ENCODE measurements around the gene HTR1D.
"Not testable (repeated sequence)": the region's sequence is repeated elsewhere in the genome, so short reads cannot be mapped to it uniquely, and the experiment has no call there.

HTR1D gene

DNA sequence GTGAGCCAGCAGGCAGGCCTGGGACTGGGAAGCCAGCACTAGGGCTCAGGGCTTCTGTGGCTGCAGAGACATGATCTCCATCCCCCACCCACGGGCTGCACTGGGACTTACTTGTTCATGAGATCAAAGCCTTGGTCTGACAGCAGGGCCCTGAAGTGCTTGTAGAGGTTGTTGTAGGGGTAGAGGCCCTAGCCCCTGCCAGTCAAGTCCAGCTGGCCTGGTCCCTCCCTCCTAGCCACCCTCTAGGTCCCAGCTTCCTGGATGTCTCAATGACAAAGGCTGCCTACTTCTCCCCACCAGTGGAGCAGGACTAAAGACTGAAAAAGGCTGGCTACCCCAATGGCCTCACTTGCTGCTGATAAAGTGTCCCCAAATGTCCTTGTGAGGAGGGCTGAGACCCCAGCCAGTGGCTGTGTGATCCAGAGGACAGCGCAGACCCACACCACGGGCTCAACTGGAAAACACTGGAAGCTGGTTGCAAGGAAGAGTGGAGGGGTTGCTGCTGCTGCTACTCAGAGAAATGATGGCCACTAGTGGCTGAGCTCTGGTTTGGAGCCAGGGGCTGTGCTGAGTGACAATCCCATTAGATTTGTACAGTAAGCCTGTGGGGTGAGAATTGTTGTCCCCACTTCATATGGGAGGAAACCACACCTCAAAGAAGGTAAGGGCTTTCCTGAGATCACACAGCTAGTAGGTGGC lies 1.4 kb downstream of the HTR1D start:
- no peak for DNase-seq

DNA sequence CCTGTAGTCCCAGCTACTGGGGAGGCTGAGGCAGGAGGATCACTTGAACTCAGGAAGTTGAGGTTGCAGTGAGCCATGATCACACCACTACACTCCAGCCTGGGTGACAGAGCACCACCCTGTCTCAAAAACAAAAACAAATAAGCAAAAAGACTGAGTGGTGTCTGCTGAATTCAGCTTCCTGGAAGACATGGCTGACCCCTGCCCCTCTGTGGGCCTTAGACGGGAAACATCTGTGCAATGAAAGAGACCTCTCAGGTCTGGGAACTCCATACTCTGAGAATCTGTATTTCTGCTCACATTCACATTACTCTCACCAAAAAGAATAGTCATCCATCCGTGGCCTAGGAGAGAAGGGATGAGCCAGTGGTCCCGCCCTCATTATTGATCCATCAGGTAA lies 2.0 kb downstream of the HTR1D start:
- no peak for DNase-seq

DNA sequence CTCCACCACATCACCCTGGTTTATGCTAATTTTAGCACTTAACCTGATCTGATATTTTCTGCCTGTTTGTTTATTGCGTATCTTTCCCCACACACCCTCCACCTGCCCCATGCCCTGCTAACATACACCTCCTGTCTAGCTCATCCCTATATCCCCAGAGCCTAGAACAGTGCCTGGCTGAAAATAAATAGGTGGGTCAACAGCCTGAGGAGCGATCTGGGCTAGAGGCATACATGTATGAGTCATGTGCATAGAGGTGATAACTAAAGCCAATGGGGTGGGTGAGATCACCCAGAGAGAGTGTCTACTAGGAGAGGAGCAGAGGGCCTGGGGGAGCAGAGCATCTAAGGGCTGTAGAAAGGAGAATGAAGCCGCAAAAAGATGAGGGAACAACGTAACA lies 2.7 kb downstream of the HTR1D start:
- DNase-seq, result no peak

DNA sequence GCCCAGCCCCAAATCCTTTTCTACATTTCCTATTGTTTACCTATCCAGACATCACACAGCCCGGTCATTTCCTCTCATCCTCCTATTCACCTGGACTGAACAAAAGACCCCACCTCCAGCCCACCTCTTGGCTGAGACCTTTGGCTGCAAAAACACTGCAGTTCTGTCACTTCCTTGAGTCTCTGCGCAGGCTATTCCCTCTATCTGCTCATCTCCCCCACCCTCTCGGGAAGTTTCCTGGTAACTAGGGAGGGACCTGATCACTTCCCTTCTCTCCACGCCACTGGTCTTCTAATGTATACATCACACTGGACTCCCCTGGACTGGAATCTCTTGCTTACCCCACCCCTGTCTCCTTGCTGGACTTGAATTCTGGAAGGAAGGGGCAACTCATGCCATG lies 5.3 kb downstream of the HTR1D start:
- DNase-seq, result no peak

DNA sequence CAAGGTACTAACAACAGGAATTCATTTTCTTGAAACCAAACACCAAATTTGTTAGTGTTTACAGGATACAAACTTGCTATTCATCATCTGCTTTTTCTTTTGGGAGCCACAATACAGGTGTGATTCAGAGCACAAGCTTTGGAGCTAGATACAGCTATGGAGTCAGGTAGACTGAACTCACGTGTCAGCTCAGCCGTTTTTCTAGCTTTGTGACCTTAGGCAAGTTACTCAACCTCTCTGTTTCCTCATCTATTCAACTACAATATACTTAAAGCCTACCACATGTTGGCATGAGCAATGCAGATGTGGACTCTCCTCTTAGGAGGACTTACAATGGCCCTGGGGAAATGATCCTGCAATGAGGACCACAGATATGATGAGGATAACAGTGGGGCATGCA lies 6.3 kb downstream of the HTR1D start:
- no peak for DNase-seq

DNA sequence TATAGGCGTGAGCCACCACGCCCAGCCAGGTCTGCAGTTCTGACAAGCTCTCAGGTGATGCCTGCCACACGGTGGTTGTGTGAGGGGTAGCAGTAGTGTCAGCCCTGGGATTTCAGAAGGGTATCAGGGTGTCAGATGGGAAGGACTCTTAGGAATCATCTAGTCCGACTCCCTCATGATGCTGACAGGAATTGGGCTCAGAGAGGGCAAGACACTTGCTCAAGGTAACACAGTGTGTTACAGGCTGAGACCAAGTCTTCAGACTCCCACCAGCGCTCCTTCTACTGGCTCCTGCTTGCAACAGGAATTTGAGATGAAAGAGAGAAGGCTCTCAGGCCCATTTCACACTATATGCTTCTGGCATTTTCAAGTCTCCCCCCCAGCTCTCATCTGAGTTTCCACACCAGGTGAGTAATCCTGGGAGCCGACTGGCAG lies 6.9 kb downstream of the HTR1D start:
- DNase-seq, result no peak

DNA sequence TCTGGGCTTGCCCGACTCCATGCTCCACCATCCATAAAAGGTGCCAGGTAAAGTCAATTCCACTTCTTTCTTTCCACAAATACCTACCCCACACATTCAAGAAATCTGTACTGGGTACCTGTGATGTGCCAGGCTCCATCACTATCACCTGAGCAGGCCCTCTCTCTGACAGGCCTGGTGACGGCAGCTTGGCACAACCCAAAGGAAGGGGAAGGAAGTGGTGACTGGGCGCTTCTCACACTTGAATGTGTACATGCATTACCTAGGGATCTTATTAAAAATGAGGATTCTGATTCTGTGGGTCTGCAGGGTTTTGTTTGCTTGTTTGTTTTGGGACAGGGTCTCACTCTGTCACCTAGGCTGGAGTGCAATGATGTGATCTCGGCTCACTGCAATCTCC lies 7.5 kb downstream of the HTR1D start:
- DNase-seq, result no peak

DNA sequence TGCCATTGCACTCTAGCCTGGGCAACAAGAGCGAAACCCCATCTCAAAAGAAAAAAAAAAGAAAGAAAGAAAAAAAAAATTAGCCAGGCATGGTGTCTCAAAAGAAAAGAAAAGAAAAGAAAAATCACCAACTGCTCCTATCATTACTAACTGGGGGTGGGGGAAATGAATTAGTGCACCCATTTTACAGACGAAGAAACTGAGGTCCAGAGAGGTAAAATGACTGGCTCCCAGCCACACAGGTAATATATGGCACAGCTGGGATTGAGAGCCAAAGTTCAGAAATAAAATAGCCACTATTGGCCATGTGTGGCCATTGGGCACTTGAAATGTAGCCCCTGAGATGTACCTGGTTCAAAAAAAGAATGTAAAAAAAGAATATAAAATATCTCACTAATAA lies 8.8 kb downstream of the HTR1D start:
- no peak for DNase-seq

DNA sequence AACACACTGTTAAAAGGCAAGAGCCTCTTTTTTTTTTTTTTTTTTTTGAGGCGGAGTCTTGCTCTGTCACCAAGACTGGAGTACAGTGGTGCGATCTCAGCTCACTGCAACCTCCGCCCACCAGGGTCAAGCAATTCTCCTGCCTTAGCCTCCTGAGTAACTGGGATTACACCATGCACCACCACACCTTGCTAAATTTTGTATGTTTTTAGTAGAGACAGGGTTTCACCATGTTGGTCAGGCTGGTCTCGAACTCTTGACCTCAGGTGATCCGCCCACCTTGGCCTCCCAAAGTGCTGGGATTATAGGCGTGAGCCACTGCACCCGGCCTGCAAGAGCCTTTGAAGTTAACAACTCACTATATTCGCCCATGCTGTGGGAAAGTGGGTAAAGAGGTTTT lies 9.6 kb downstream of the HTR1D start:
- not testable (repeated sequence) for DNase-seq

DNA sequence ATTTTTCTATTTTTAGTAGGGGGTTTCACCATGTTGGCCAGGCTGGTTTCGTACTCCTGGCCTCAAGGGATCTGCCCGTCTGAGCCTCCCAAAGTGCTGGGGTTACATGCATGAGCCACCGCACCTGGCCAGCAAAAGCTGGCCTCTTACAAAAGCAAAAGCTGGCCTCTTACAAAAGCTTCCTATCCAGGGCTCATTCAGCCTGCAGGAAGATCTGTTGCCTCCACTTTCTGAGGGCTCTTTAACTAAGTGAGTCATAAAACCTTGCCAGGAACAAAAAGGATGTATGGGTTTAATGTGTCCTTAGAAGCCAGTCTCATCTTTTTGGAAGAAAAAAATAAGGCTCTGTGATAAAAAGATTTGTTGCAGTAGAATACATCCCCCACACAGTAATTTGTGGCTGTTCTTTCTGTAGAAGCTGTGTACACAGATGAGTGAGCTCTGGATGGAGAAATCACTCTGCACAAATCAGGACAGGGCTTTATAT lies 15.0 kb downstream of the HTR1D start:
- no peak for DNase-seq

DNA sequence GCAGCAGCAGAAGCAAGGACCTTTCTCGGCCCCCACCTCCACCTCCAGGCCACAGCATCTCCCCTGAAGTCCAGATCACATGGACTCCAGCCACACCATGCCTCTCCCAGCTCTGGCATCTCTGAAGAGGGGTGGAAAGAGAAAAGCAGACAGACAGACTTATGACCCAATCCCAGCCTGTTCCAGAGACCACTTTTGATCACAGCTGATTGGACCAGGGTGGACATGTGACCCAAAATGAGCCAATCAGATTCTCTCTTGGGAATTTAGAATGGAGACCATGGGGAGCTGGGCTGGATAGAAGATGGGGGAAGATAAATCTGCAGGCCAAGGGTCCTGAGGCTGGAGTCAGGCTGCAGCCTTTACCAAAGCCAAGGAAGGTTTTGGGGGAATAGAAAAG lies 16.4 kb downstream of the HTR1D start:
- DNase-seq, result no peak

DNA sequence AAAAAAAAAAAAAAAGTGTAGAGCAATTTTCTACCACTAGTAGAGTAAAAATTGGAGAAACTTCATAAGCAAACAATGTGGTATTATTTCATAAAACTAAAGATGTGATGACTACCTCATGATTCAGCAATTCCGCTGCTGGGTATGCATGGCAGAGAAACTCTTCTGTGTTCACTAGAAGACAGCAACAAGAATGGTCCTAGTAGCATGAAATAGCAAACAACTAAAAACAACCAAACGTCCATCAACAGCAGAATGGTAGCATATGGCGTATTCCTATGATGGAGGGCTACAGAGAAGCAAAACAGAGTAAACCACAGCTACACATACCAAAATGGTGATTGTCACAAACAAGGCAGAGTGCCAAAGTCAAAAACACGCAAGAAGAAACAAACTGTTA lies 18.9 kb downstream of the HTR1D start:
- no peak for DNase-seq

DNA sequence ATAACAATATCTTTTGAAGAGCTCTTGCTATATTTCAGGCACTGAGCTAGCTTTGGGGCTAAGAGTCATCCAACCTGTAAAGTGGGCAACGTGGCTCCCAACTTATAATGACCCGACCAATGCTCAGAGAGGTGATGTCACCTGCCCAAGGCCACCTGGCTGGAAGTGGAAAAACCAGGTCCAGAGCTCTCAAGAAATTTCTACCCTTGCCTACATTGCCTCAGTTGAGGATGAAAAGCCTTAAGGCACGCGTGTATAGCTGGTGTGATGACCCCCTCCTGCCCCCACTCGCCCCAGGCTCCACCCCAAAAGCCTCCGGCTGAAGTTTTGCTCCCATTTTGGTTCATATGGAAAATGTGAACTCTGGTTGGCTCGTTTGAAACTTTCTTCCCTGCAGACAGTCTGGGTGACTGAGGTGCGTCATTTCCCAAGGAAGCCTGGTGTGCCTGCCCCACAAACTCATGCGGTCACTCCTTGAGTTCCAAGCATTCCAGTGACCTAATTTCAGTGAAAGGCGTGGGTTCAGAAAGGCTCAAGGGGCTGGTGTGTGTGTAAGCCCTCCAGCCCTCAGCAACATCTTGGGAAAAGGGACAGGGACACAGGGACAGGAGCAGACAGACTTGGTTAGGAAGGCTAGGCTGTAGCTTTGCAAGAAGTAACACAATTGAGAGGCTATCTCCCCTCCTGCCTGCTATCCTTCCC lies 20.5 kb downstream of the HTR1D start:
- no peak for DNase-seq

DNA sequence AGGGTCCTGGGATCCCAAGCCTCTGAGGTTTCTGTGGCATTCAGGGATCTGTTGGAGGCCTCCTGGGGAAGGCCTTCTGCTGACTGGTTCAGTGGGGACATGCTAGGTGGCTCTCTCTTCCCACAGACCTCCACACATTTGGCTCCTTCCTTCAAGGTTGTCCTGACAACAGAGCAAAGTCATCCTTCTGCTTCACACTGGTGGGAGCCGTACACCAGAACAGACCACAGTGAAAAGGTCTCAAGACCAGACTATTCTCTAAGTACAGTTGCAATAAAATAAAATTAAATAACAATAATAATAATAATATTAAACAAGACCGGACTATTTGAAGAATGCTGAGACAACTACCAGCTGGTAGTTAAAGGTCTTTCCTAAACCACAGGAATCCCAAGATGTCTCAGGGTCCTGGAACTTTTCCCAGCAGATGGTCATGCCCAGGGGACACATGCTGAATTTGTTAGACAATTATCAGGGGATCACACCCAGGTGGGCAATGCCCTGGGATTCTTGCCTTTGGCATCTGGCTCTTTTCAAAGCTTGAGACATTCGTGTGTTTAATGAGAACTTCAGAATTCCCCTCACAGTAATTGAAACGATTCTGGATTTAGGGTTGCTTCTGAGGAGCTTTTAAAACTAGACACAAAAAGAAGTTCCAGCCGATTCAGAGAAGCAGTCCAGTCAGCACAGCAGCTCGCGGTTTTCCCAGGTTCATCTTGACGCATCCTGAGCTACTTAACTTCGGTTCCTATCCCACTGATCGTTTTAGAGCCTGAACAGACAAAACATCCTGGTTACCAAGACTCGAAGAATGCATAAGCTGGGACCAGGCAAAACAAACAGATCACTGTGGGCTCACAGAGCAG lies 22.9 kb downstream of the HTR1D start:
- no peak for DNase-seq

DNA sequence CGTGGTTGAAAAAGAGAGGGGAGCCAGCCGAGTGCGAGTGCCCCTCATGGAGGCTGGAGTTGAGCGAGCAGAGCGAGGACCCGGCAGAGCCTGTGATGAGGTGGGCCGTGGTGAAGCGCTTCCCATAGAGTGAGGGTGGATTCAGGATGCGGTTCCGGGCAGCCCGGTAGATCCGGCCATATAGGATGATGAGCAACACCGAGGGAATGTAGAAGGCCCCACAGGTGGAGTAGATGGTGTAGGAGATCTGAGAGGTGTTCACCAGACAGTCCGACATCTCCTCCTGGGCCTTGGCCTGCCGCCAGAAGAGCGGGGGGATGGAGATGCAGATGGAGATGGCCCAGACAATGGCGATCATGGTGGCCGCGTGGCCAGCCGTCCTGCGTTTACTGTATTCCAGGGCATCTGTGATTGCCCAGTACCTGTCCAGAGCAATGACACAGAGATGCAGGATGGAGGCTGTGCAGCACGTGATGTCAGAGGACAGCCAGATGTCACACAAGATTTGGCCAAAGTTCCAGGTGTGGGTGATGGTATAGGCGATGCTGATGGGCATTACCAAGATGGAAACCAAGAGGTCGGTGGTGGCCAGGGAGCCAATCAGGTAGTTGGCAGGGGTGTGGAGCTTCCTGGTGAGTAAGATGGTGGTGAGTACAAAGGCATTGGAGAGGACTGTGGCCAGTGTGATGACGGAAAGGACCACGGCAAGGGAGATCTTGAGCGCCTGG lies 23.7 kb downstream of the HTR1D start:
- no peak for DNase-seq

DNA sequence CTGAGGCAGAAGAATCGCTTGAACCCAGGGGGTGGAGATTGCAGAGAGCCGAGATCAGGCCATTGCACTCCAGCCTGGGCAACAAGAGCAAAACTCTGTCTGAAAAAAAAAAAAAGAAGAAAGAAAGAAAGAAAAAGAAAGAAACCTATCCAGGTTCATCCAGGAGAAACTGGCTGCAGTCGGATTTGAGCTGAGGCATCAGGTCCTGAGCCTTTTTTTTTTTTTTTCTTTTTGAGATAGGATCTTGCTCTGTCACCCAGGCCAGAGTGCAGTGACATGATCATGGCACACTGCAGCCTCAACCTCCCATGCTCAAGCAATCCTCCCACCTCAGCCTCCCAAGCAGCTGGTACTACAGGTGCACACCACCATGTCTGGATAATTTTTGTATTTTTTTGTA lies 26.1 kb downstream of the HTR1D start:
- DNase-seq, result no peak

DNA sequence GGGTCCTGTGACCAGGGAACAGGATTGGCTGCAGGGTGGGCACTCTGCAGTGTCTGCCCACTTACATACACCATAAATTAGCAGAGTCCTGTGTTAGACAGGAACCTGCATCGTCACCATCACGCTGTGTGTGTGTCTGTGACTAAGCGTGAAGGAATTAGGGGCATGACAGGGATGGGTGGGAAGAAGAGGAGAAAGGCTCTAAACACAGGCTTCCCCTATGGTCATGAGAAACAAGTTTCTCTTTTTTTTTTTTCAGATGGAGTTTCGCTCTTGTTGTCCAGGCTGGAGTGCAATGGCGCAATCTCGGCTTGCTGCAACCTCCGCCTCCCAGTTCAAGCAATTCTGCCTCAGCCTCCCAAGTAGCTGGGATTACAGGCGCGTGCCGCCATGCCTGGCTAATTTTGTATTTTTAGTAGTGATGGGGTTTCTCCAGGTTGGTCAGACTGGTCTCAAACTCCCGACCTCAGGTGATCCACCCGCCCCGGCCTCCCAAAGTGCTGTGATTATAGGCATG lies 28.3 kb downstream of the HTR1D start:
- DNase-seq, result not testable (repeated sequence)

DNA sequence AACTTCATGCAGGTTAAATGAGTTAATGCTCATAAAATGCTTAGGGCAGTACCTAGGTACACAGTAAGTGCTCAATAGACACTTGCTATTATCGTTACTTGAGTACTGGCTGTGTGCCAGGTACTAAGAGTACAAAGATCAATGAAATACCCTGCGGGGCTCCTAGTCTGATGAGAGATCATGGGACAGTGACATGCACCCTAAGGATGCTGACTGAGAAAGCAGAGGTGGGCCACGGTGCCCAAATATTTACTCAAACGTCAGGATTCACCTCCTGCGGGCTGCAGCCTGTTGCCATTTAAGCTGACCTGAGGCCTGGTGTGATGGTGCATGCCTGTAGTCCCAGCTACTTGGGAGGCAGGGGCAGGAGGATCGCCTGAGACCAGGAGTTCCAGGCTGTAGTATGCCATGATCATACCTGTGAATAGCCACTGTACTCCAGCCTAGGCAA lies 28.8 kb downstream of the HTR1D start:
- DNase-seq, result no peak

DNA sequence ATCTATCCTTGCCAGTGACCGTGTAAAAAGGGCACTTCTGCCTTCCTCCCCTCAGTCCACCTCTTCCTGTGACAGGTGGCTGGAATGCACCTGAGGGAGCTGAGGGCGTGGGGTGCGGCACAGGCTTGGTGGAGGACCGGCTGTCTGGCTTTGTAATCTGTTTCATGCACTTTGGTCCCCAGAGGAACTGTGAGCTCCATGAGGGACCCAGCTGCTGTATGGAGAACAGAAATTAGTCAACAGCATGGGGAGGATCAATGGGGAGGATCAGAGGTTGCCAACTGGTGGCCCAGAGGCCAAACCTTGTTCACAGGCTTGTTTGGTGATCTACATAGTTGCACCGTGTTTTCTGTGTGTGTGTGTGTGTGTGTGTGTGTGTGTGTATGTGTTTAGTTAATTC lies 29.7 kb downstream of the HTR1D start:
- no peak for DNase-seq

DNA sequence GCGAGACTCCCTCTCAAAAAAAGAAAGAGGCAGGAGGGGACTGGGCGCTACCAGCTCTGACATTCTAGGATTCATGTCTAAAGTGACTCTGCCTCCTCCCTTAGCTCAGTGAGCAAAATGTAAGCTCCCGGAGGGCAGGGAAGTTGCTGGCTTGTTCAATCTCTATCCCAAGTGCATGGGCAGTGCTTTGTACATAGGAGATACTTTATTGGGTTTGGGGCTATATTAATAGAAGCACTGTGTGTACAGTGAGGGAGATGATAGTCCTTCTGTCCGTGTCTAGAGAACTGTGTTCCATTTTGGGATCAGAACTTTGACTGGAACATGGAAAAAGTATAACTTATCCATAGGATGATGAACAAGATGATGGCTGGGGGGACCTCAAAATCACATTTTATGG lies 31.9 kb downstream of the HTR1D start:
- no peak for DNase-seq

DNA sequence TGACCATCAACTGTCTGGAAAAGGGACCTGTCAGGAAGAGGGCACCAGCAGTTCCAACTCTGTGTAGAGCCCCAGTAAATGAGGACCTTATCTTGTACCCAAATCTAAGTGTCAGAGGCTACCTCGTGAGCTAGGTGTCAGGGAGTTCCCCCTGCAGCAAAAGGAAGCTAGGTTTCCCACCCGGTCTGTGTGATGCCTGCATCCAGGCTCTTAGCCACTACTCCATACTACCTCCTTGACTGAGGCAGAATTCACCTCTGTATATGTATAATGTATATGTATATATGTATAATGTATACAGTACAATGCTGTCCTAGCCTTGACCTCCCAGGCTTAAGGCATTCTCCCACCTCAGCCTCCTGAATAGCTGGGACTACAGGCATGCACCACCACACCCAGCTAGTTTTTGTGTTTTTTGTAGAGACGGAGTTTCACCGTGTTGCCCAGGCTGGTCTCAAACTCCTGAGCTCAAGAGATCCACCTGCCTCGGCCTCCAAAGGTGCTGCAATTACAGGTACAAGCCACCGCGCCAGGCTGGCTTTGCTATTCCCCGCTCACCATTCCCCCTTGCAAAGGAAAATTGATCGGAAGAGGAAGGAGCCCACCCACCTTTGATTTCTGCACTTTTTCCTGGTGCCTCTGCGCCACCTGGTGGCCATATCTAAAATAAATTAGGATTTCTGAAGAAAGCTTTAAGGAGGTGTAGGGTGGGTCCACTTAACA lies 32.9 kb downstream of the HTR1D start:
- DNase-seq, result peak; percentile 22 to 32

DNA sequence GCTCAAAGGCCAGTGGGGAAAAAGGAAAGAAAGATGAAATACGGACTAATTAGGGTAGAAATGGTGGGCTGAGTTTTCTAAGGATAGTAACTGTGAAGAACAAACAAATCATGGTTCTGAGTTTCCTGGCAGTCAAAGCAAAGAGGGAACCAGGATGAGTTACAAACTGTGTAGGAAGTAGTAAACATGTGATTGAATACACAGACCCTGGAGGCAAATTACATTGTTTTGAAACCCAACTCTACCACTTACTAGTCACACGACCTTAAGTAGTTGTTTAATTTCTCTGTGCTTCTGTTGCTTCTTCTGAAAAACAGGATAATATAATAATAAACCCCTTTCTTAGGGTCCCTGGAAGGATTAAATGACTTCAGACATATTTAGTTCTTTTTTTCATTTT lies 37.4 kb downstream of the HTR1D start:
- no peak for DNase-seq
